CD14-positive monocyte (primary cell): Measurements from ENCODE around the gene SNX15. TPM values are rescaled to one million over a fixed set of nuclear protein-coding genes. Genes with fewer than 3 reads are reported as not detected.

Source experiments
- DNase-seq, 3 donors: peaks; one replicate each; pipeline ENCODE4 v3.0.0-alpha.2; 2011 to 2022
- H2AFZ ChIP-seq: 2 replicates; pipeline ENCODE4 v1.6.0; 2012; ENCODE audit warnings: mild to moderate bottlenecking, low read depth, low read length, inconsistent platforms; ENCODE audit not compliant: insufficient read depth, poor library complexity, severe bottlenecking
- H3K27ac ChIP-seq, 2 donors: 1 replicate in 1 of 2; 2 replicates in 1 of 2; pipeline ENCODE4 v1.5.1; 2012 to 2013; ENCODE audit warnings: low read length in 2 of 2, control low read depth in 1 of 2, inconsistent platforms in 1 of 2, low read depth in 1 of 2, mild to moderate bottlenecking in 1 of 2
- H3K27me3 ChIP-seq, 2 donors: one replicate each; pipeline versions ENCODE4 v1.6.0 to v1.6.1; 2011 to 2013; ENCODE audit warnings: low read length in 2 of 2; ENCODE audit not compliant: control insufficient read depth in 2 of 2, insufficient read depth in 2 of 2
- H3K36me3 ChIP-seq, 2 donors: replicated peaks in 1 of 2; 1 replicate in 1 of 2; 2 replicates in 1 of 2; pipeline versions ENCODE4 v1.5.1 to v1.6.1; 2012 to 2013; ENCODE audit warnings: low read length in 2 of 2, control low read depth in 1 of 2, inconsistent platforms in 1 of 2, mild to moderate bottlenecking in 1 of 2; ENCODE audit not compliant: insufficient read depth in 2 of 2, control insufficient read depth in 1 of 2
- H3K4me1 ChIP-seq, 2 donors: 1 replicate in 1 of 2; 2 replicates in 1 of 2; pipeline versions ENCODE4 v1.5.1 to v1.6.1; 2012 to 2013; ENCODE audit warnings: low read length in 2 of 2, control low read depth in 1 of 2, inconsistent platforms in 1 of 2, mild to moderate bottlenecking in 1 of 2, moderate library complexity in 1 of 2; ENCODE audit not compliant: insufficient read depth in 2 of 2, control insufficient read depth in 1 of 2
- H3K4me2 ChIP-seq: replicated peaks from 2 replicates; pipeline ENCODE3; 2012; ENCODE audit warnings: low read length, moderate library complexity, mild to moderate bottlenecking; ENCODE audit not compliant: poor library complexity, severe bottlenecking; ENCODE audit errors: extremely low read depth
- H3K4me3 ChIP-seq, 3 experiments: fragments of 200-600 bp in 1 of 3; sonication (generic) in 1 of 3; replicated peaks in 1 of 3; 1 replicate in 2 of 3; 2 replicates in 1 of 3; pipeline ENCODE4 v1.5.1; 2011 to 2013; ENCODE audit warnings: low read length in 3 of 3, mild to moderate bottlenecking in 3 of 3, control low read depth in 2 of 3, low read depth in 2 of 3, inconsistent platforms in 1 of 3, moderate library complexity in 1 of 3
- H3K79me2 ChIP-seq: 2 replicates; pipeline ENCODE4 v1.6.0; 2012; ENCODE audit warnings: mild to moderate bottlenecking, control low read depth, inconsistent platforms, low read length, moderate library complexity; ENCODE audit not compliant: insufficient read depth
- H3K9ac ChIP-seq: 2 replicates; pipeline ENCODE4 v1.6.0; 2017; ENCODE audit warnings: low read length, mild to moderate bottlenecking; ENCODE audit not compliant: insufficient read depth, poor library complexity, severe bottlenecking
- H3K9me3 ChIP-seq, 2 donors: replicated peaks in 1 of 2; 1 replicate in 1 of 2; 2 replicates in 1 of 2; pipeline versions ENCODE4 v1.5.1 to v1.6.1; 2012 to 2013; ENCODE audit warnings: low read length in 2 of 2, control low read depth in 1 of 2; ENCODE audit not compliant: control insufficient read depth in 1 of 2, insufficient read depth in 1 of 2
- H4K20me1 ChIP-seq: 2 replicates; pipeline ENCODE4 v1.6.0; 2012; ENCODE audit warnings: mild to moderate bottlenecking, low read length, control low read depth, moderate library complexity; ENCODE audit not compliant: insufficient read depth
- H3K27ac Mint-ChIP-seq, 7 donors: one replicate each; pipeline ENCODE4 v1.8.0; 2020; ENCODE audit warnings: mild to moderate bottlenecking in 7 of 7, mixed read lengths in 7 of 7, moderate library complexity in 6 of 7, inconsistent platforms in 2 of 7
- H3K27me3 Mint-ChIP-seq, 3 donors: one replicate each; pipeline ENCODE4 v1.8.0; 2021 to 2022; ENCODE audit warnings: low read depth in 3 of 3, mild to moderate bottlenecking in 3 of 3, mixed read lengths in 3 of 3, moderate library complexity in 3 of 3, inconsistent platforms in 1 of 3
- H3K36me3 Mint-ChIP-seq, 2 donors: one replicate each; pipeline ENCODE4 v1.8.0; 2020; ENCODE audit warnings: mixed read lengths in 2 of 2, inconsistent platforms in 1 of 2, mild to moderate bottlenecking in 1 of 2
- H3K4me1 Mint-ChIP-seq: one replicate; pipeline ENCODE4 v1.8.0; 2020; ENCODE audit warnings: mild to moderate bottlenecking, mixed read lengths
- H3K4me3 Mint-ChIP-seq, 2 donors: one replicate each; pipeline ENCODE4 v1.8.0; 2020; ENCODE audit warnings: mild to moderate bottlenecking in 2 of 2, mixed read lengths in 2 of 2, moderate library complexity in 1 of 2
- H3K9me3 Mint-ChIP-seq, 7 donors: one replicate each; pipeline ENCODE4 v1.8.0; 2020 to 2022; ENCODE audit warnings: mixed read lengths in 7 of 7, mild to moderate bottlenecking in 6 of 7, moderate library complexity in 6 of 7, inconsistent platforms in 2 of 7
- WGBS: methylation state at CpG from one replicate; pipeline ENCODE4 v1.1.5; 2013; ENCODE audit warnings: missing lambda C conversion rate; ENCODE audit not compliant: insufficient coverage; 5-methylcytosine and 5-hydroxymethylcytosine counted together
- intact Hi-C, 2 donors: fragments of 100-400 bp; cut with micrococcal nuclease; formaldehyde crosslinking; loops; one replicate each; pipeline versions ENCODE4 v1.15.0 to v1.15.1; 2023
- polyA plus RNA-seq, 3 donors: library from polyadenylated mRNA; depleted of rRNA in 1 of 3; unstranded in 2 of 3; stranded (reverse) in 1 of 3; fragments of 300-500 nt in 2 of 3; fragments of >200 nt in 1 of 3; fragmentation: Illumina TruSeq in 2 of 3; gene quantifications; 1 replicate in 2 of 3; 2 replicates in 1 of 3; pipeline ENCODE4 v1.2.3, GENCODE V29; 2012 to 2021
- TF ChIP-seq, protein P1 (sequence below): fragments of 200-600 bp; IDR thresholded peaks from one replicate; pipeline ENCODE4 v1.8.0; 2022; ENCODE audit warnings: antibody characterized with exemption, mild to moderate bottlenecking

The SNX15 gene
- polyA plus RNA-seq, 3 donors, result 16.2 to 26.7 (median 17.8) TPM

DNA sequence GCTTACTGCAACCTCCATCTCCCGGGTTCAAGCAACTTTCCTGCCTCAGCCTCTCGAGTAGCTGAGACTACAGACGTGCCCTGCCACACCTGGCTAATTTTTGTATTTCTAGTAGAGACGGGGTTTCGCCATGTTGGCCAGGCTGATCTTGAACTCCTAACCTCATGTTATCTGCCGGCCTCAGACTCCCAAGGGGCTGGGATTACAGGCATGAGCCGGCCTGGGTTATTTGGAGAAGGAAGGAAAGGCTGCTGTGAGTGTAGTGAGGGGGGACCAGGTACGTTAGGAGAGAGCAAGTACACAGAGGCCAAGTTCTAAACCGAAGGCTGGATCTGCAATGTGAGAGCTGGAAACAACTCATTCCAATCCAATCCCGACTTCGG is 30.9 kb upstream of the SNX15 start:
- Mint-ChIP-seq H3K4me3 (peak overlapping the region; percentile 83 to 98), H3K36me3 (peaks cover 12 to 22% of the 10 kb centered on the region in 2 donors), H3K27me3 (peaks cover 2 to 9% (median 3%) of the 10 kb centered on the region in 3 donors), H3K9me3 (no peaks in the 10 kb centered on the region), H3K27ac (peak overlapping the region in 4 of 7 donors; percentile 72 to 87 (median 80)), H3K4me1 (peaks cover 36% of the 10 kb centered on the region)
- Histone ChIP-seq H3K27ac (peak overlapping the region in 1 of 2 donors; percentile 81), H3K4me1 (peaks cover 19 to 24% of the 10 kb centered on the region in 2 donors), H3K27me3 (no peaks in the 10 kb centered on the region), H2AFZ (peak overlapping the region; percentile 95), H3K4me2 (peak overlapping the region; percentile 92), H3K36me3 (no peaks in the 10 kb centered on the region), H4K20me1 (no peaks in the 10 kb centered on the region), H3K79me2 (no peaks in the 10 kb centered on the region), H3K4me3 (peak overlapping the region; percentile 52 to 90 (median 53)), H3K9me3 (no peaks in the 10 kb centered on the region), H3K9ac (peak overlapping the region; percentile 69)
- DNase-seq, result no peak
- intact Hi-C loops, result no loop called here
- 49% methylated on average over 3 of the region's 11 CpGs for WGBS
- TF ChIP-seq, protein P1, sequence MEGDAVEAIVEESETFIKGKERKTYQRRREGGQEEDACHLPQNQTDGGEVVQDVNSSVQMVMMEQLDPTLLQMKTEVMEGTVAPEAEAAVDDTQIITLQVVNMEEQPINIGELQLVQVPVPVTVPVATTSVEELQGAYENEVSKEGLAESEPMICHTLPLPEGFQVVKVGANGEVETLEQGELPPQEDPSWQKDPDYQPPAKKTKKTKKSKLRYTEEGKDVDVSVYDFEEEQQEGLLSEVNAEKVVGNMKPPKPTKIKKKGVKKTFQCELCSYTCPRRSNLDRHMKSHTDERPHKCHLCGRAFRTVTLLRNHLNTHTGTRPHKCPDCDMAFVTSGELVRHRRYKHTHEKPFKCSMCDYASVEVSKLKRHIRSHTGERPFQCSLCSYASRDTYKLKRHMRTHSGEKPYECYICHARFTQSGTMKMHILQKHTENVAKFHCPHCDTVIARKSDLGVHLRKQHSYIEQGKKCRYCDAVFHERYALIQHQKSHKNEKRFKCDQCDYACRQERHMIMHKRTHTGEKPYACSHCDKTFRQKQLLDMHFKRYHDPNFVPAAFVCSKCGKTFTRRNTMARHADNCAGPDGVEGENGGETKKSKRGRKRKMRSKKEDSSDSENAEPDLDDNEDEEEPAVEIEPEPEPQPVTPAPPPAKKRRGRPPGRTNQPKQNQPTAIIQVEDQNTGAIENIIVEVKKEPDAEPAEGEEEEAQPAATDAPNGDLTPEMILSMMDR, result no peak

DNA sequence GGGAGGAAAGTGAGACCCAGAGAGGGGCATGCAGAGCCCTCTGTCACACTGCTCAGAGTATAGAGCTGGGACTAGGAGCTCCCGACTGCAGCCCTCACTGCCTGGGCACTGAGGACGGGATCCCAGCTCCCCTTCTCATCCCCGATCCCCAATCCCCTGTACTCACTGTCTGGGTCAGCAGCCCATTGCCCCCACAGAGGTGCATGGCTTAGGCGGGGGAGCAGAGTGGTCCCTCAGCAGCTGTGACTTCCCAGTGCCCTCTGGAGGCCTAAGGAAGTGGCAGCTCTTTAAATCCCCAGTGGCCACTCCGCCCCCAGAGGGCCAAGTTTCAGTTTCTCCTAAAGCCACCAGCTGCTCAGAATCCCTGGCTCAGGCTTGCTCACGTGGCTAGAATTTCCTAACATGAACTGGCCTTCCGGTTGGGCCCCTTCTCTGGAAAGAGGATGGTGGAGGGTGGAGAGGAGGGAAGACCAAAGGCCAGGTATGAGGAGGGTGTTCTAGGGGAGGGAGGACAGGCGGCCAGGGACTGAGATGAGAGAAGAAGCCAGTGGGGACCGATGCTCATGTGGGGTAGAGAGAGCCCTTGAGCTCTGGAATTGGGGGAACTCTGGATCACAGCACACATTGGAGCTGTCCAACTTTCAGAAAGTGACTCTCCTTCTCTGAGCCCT is 30.4 kb upstream of the SNX15 start, which contains the start of gene BATF2:
TSS of gene BATF2 (minus strand) at position 262 of the 671 bp plus-strand sequence. CDS start at position 205, 57 bp downstream.
- Mint-ChIP-seq H3K4me1 (peaks cover 31% of the 10 kb centered on the region), H3K9me3 (no peaks in the 10 kb centered on the region), H3K27ac (peak within 1 kb of the TSS in 5 of 7 donors; percentile 72 to 91 (median 82)), H3K4me3 (peak within 1 kb of the TSS; percentile 83 to 98), H3K27me3 (peaks cover 2 to 9% (median 3%) of the 10 kb centered on the region in 3 donors), H3K36me3 (peaks cover 7 to 17% of the 10 kb centered on the region in 2 donors)
- peak within 1 kb of the TSS; percentile 95 for H2AFZ ChIP-seq
- TF ChIP-seq, protein P1, result peak; percentile 56
- no peaks in the 10 kb centered on the region for H4K20me1 ChIP-seq
- peak within 1 kb of the TSS; percentile 69 for H3K9ac ChIP-seq
- H3K4me1 ChIP-seq, result peaks cover 14 to 18% of the 10 kb centered on the region in 2 donors
- peak within 1 kb of the TSS; percentile 92 for H3K4me2 ChIP-seq
- no peaks in the 10 kb centered on the region for H3K27me3 ChIP-seq
- intact Hi-C loops, result no loop called here
- peak within 1 kb of the TSS in 1 of 2 donors; percentile 81 for H3K27ac ChIP-seq
- peak; percentile 58 to 82 (median 75) for DNase-seq
- H3K36me3 ChIP-seq, result no peaks in the 10 kb centered on the region
- WGBS, result 0% methylated on average over 5 of the region's 9 CpGs
- no peaks in the 10 kb centered on the region for H3K9me3 ChIP-seq
- H3K79me2 ChIP-seq, result no peaks in the 10 kb centered on the region
- H3K4me3 ChIP-seq, result peak within 1 kb of the TSS; percentile 52 to 90 (median 53)
